Measurements from ENCODE around the gene PRPS1. TPM values are rescaled to one million over a fixed set of nuclear protein-coding genes. Genes with fewer than 3 reads are reported as not detected.

PRPS1 gene
- polyA plus RNA-seq, 1 donor from 2014 or later = 39.9 TPM

Other genes with a start within 250 kb of the PRPS1 start
- 1.0 TPM for gene FRMPD3, start 178.9 kb upstream of the PRPS1 start, polyA plus RNA-seq (ENCODE audit: insufficient read depth, low read depth, low replicate concordance)
- gene TSC22D3, start 147.3 kb downstream of the PRPS1 start, polyA plus RNA-seq (ENCODE audit: insufficient read depth, low read depth, low replicate concordance) = 44.9 TPM
- not detected for gene NCBP2L, start 149.2 kb downstream of the PRPS1 start, polyA plus RNA-seq (ENCODE audit: insufficient read depth, low read depth, low replicate concordance)
- 1.6 TPM for gene MID2, start 197.4 kb downstream of the PRPS1 start, polyA plus RNA-seq (ENCODE audit: insufficient read depth, low read depth, low replicate concordance)

All from brain (organoid and tissue), 1 donor.